ENCODE results near the gene COL4A3.
"Not testable (repeated sequence)": the region's sequence is repeated elsewhere in the genome, so short reads cannot be mapped to it uniquely, and the experiment has no call there.

COL4A3 gene

GRCh38 chr2:227219312-227220105 lies 55.1 kb downstream of the COL4A3 start:
- no peak for DNase-seq

- no peak for DNase-seq
These were observed 56.7 kb downstream of the COL4A3 start for GRCh38 chr2:227221120-227221519.

- no peak for DNase-seq
These were observed 57.9 kb downstream of the COL4A3 start for GRCh38 chr2:227222292-227222691.

- not testable (repeated sequence) for DNase-seq
These were observed 61.2 kb downstream of the COL4A3 start for GRCh38 chr2:227225641-227226040.

- DNase-seq: peak; percentile 26
These were observed 63.7 kb downstream of the COL4A3 start for GRCh38 chr2:227228061-227228667.

GRCh38 chr2:227230151-227230550 lies 65.7 kb downstream of the COL4A3 start:
- no peak for DNase-seq

- no peak for DNase-seq
These were observed 70.0 kb downstream of the COL4A3 start for GRCh38 chr2:227234429-227234828.

GRCh38 chr2:227237786-227238185 lies 73.4 kb downstream of the COL4A3 start:
- DNase-seq: no peak

- DNase-seq: no peak
These were observed 74.1 kb downstream of the COL4A3 start for GRCh38 chr2:227238238-227239237.

GRCh38 chr2:227241005-227241404 lies 76.6 kb downstream of the COL4A3 start:
- no peak for DNase-seq

- DNase-seq: no peak
These were observed 84.5 kb downstream of the COL4A3 start for GRCh38 chr2:227248876-227249275.

- DNase-seq: no peak
These were observed 88.4 kb downstream of the COL4A3 start for GRCh38 chr2:227252831-227253230.

GRCh38 chr2:227256605-227257004 lies 92.2 kb downstream of the COL4A3 start:
- DNase-seq: no peak

GRCh38 chr2:227257820-227258219 lies 93.4 kb downstream of the COL4A3 start:
- no peak for DNase-seq

- no peak for DNase-seq
These were observed 95.6 kb downstream of the COL4A3 start for GRCh38 chr2:227260041-227260440.

- DNase-seq: no peak
These were observed 103.1 kb downstream of the COL4A3 start for GRCh38 chr2:227267410-227268115.

- no peak for DNase-seq
These were observed 116.5 kb downstream of the COL4A3 start for GRCh38 chr2:227280895-227281294.

- DNase-seq: no peak
These were observed 121.4 kb downstream of the COL4A3 start for GRCh38 chr2:227285741-227286236.

- DNase-seq: no peak
These were observed 123.3 kb downstream of the COL4A3 start for GRCh38 chr2:227287771-227288170.

GRCh38 chr2:227292314-227292713 lies 127.9 kb downstream of the COL4A3 start:
- no peak for DNase-seq

- DNase-seq: no peak
These were observed 129.1 kb downstream of the COL4A3 start for GRCh38 chr2:227293531-227293930.

- DNase-seq: no peak
These were observed 131.4 kb downstream of the COL4A3 start for GRCh38 chr2:227295806-227296205.

Data from NCI-H446 treated with DMSO at 0.1 percent for 48 hours (cell line).